Stomach (tissue), 9 donors: ENCODE measurements around the gene SSC5D. TPM values are rescaled to one million over a fixed set of nuclear protein-coding genes. Genes with fewer than 3 reads are reported as not detected.

Experiments used
- DNase-seq, 2 donors: peaks; one replicate each; pipeline versions ENCODE4 v3.0.0 to v3.0.0-alpha.2; 2013 to 2019
- H3K27ac ChIP-seq, 5 donors: fragments of 200-600 bp in 4 of 5; sonication (generic) in 4 of 5; one replicate each; pipeline ENCODE4 v1.5.1; 2013 to 2019; ENCODE audit warnings: mild to moderate bottlenecking in 1 of 5, moderate library complexity in 1 of 5
- H3K27me3 ChIP-seq, 3 donors: fragments of 200-600 bp; sonication (generic); one replicate each; pipeline ENCODE4 v1.5.1; 2017 to 2019; ENCODE audit warnings: mixed run types in 1 of 3
- H3K36me3 ChIP-seq, 4 donors: fragments of 200-600 bp; sonication (generic); 1 replicate in 3 of 4; 2 replicates in 1 of 4; pipeline ENCODE4 v1.5.1; 2016 to 2019
- H3K4me1 ChIP-seq, 4 donors: fragments of 200-600 bp; sonication (generic); one replicate each; pipeline ENCODE4 v1.5.1; 2016 to 2019
- H3K4me3 ChIP-seq, 4 donors: fragments of 200-600 bp; sonication (generic) in 3 of 4; one replicate each; pipeline ENCODE4 v1.5.1; 2016 to 2019; ENCODE audit warnings: mild to moderate bottlenecking in 1 of 4
- H3K9me3 ChIP-seq, 4 donors: fragments of 200-600 bp; sonication (generic); one replicate each; pipeline ENCODE4 v1.5.1; 2016 to 2019
- EP300 ChIP-seq: sonication (generic); formaldehyde crosslinking; IDR thresholded peaks from one replicate; pipeline ENCODE4 v1.6.1; 2017; ENCODE audit warnings: antibody characterized with exemption
- POLR2A ChIP-seq, 4 donors: fragments of 450-650 bp; IDR thresholded peaks; one replicate each; pipeline ENCODE4 v1.6.1; 2016; ENCODE audit warnings: antibody characterized with exemption in 4 of 4, control low read depth in 2 of 4, mild to moderate bottlenecking in 1 of 4, moderate library complexity in 1 of 4
- POLR2AphosphoS5 ChIP-seq, 3 donors: sonication (generic); formaldehyde crosslinking; IDR thresholded peaks; one replicate each; pipeline ENCODE4 v1.6.1; 2016; ENCODE audit warnings: antibody characterized with exemption in 3 of 3
- WGBS, 5 donors: extraction: QIAGEN DNeasy Blood & Tissue Kit in 3 of 5; methylation state at CpG; one replicate each; pipeline versions ENCODE4 v1.1.5 to v1.1.7; 2013 to 2018; 5-methylcytosine and 5-hydroxymethylcytosine counted together
- intact Hi-C: fragments of 100-400 bp; cut with DNase I; formaldehyde crosslinking; loops from one replicate; pipeline ENCODE4 v1.15.1; 2023; ENCODE audit warnings: low total_unique reads
- polyA plus RNA-seq, 3 donors: library from polyadenylated mRNA; stranded (reverse); fragments of 200-250 nt; gene quantifications; one replicate each; pipeline ENCODE4 v1.2.3, GENCODE V29; 2013
- total RNA-seq, 5 donors: library from RNA; depleted of rRNA; stranded (reverse); fragments of >200 nt; gene quantifications; one replicate each; pipeline versions ENCODE4 v1.1.0 to v1.2.3, GENCODE V29; 2014 to 2016
- TF ChIP-seq, protein P1 (sequence below), 7 experiments: fragments of 450-650 bp in 4 of 7; fragments of 200-600 bp in 3 of 7; sonication (generic) in 3 of 7; IDR thresholded peaks; one replicate each; pipeline ENCODE4 v1.5.1; 2016 to 2019; ENCODE audit warnings: antibody characterized with exemption in 7 of 7, control low read depth in 2 of 7, mild to moderate bottlenecking in 1 of 7
- donor health status: healthy with polysubstance abuse.
- donor health status: Bipolar disorder and iron deficiency.
- donor health status: healthy.

The SSC5D gene
- total and polyA plus RNA-seq, 8 donors: 0.46 to 15.1 (median 2.2) TPM; not detected in 1

DNA sequence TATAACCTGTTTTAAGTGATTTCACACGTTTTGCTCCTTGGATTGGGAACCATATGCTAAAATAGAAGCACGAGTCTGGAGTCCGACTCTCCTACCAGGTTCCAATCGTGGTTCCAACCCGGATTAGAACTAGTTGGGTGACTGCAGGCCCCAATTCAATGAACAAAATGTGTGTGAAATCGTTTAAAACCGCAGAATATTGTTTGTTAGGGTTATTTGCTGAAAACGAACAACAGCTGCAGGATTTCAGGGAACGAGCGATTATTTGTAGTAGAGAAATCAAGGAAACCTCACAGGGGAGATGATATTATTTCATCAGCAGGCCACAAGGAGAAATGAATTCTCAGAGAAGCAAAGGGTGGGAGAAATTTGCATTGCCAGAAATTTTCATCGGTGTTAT, 16.7 kb downstream of the SSC5D start:
- TF ChIP-seq POLR2AphosphoS5 (IDR thresholded peaks at IDR 0.05) (no peak), POLR2A (IDR thresholded peaks at IDR 0.05) (no peak), EP300 (no peak)
- TF ChIP-seq, protein P1, sequence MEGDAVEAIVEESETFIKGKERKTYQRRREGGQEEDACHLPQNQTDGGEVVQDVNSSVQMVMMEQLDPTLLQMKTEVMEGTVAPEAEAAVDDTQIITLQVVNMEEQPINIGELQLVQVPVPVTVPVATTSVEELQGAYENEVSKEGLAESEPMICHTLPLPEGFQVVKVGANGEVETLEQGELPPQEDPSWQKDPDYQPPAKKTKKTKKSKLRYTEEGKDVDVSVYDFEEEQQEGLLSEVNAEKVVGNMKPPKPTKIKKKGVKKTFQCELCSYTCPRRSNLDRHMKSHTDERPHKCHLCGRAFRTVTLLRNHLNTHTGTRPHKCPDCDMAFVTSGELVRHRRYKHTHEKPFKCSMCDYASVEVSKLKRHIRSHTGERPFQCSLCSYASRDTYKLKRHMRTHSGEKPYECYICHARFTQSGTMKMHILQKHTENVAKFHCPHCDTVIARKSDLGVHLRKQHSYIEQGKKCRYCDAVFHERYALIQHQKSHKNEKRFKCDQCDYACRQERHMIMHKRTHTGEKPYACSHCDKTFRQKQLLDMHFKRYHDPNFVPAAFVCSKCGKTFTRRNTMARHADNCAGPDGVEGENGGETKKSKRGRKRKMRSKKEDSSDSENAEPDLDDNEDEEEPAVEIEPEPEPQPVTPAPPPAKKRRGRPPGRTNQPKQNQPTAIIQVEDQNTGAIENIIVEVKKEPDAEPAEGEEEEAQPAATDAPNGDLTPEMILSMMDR (IDR thresholded peaks at IDR 0.05): no peak
- no peaks in the 10 kb centered on the region for H3K9me3 ChIP-seq
- H3K4me1 ChIP-seq: peaks cover 0 to 12% (median 10%) of the 10 kb centered on the region in 4 donors
- DNase-seq: no peak
- H3K27me3 ChIP-seq: no peaks in the 10 kb centered on the region
- no peak overlapping the region for H3K27ac ChIP-seq
- H3K36me3 ChIP-seq: peaks cover 0 to 20% (median 8%) of the 10 kb centered on the region in 4 donors
- WGBS, 5 donors: 80 to 85% (median 83%) methylated on average over 11 of the region's 11 CpGs
- intact Hi-C loops: loop anchor here (5.0 kb wide), 1 partner anchor 38 kb away; no protein-coding TSS in a partner anchor
- H3K4me3 ChIP-seq: no peak overlapping the region

DNA sequence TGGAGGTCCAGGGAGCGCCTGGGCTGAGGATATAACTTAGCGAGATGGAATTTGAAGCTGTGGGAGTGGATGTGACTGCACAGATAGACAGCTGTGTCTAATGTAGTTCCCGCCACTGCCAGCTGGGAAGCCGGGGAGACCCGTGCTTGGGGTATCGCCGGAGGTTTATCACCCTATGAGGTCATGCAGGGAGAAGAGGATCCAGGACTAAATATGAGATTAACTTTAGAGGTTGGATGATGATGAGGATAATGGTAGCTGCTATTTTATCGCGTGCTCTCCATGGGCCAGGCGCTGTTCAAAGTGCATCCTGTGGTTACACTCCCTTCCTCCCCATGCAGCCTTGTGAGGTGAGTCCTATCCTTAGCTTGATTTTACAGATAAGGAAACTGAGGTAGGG, 19.9 kb downstream of the SSC5D start:
- no peak for TF ChIP-seq POLR2AphosphoS5 (IDR thresholded peaks at IDR 0.05)
- TF ChIP-seq POLR2A (IDR thresholded peaks at IDR 0.05): no peak
- TF ChIP-seq, protein P1 (IDR thresholded peaks at IDR 0.05): no peak
- no peak for TF ChIP-seq EP300
- H3K27ac ChIP-seq: no peak overlapping the region
- intact Hi-C loops: no loop called here
- peaks cover 0 to 6% (median 0%) of the 10 kb centered on the region in 3 donors for H3K27me3 ChIP-seq
- no peak overlapping the region for H3K4me3 ChIP-seq
- peaks cover 0 to 12% (median 10%) of the 10 kb centered on the region in 4 donors for H3K4me1 ChIP-seq
- no peaks in the 10 kb centered on the region for H3K9me3 ChIP-seq
- no peak for DNase-seq
- WGBS, 5 donors: 56 to 80% (median 74%) methylated on average over 10 of the region's 10 CpGs
- peaks cover 0 to 5% (median 0%) of the 10 kb centered on the region in 4 donors for H3K36me3 ChIP-seq

DNA sequence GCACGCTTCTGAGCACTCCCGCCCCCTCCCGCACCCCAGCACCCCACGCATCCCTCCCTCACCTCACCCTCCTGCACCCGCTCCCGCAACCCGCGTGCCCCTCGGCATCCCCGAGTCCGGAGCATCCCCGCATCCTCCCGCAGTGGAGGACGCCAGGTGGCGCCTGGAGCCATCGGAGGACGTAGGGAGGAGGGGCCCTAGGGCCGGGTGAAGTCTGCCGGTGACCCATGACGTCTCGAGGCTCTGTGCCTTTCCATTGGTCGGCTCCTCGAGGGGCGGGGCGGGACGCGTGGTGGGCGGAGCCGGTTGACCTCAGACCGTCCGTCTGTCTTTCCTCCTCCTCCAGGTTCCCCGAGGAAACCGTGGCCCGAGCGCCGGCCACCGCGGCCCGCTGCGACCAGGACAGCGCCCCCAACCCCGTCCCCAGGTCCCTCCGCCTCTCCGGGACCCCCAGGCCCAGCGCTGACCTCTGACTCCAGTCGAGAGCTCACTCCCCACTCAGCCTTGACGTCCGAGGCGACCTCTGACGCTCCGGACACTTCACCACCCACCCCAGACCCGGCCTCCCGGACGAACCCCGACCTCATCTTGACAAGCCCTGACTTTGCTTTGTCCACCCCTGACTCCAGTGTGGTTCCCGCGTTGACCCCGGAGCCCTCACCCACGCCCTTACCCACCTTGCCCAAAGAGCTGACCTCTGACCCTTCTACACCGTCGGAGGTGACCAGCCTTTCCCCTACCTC, 28.8 kb downstream of the SSC5D start:
- no peaks in the 10 kb centered on the region for H3K9me3 ChIP-seq
- peaks cover 8 to 23% (median 18%) of the 10 kb centered on the region in 4 donors for H3K4me1 ChIP-seq
- DNase-seq: peak; percentile 97
- intact Hi-C loops: no loop called here
- peaks cover 0 to 7% (median 0%) of the 10 kb centered on the region in 3 donors for H3K27me3 ChIP-seq
- H3K27ac ChIP-seq: peak overlapping the region; percentile 87 to 93 (median 91)
- WGBS, 5 donors: 5 to 7% (median 6%) methylated on average over 22 to 61 of the region's 61 CpGs
- H3K36me3 ChIP-seq: peaks cover 0 to 8% (median 0%) of the 10 kb centered on the region in 4 donors
- TF ChIP-seq, protein P1 (IDR thresholded peaks at IDR 0.05): peak in 5 of 7 experiments; percentile 77 to 98 (median 88)
- TF ChIP-seq EP300 (no peak), POLR2AphosphoS5 (IDR thresholded peaks at IDR 0.05) (peak; percentile 22 to 91 (median 75)), POLR2A (IDR thresholded peaks at IDR 0.05) (no peak)
- H3K4me3 ChIP-seq: peak overlapping the region; percentile 40 to 57 (median 50)

DNA sequence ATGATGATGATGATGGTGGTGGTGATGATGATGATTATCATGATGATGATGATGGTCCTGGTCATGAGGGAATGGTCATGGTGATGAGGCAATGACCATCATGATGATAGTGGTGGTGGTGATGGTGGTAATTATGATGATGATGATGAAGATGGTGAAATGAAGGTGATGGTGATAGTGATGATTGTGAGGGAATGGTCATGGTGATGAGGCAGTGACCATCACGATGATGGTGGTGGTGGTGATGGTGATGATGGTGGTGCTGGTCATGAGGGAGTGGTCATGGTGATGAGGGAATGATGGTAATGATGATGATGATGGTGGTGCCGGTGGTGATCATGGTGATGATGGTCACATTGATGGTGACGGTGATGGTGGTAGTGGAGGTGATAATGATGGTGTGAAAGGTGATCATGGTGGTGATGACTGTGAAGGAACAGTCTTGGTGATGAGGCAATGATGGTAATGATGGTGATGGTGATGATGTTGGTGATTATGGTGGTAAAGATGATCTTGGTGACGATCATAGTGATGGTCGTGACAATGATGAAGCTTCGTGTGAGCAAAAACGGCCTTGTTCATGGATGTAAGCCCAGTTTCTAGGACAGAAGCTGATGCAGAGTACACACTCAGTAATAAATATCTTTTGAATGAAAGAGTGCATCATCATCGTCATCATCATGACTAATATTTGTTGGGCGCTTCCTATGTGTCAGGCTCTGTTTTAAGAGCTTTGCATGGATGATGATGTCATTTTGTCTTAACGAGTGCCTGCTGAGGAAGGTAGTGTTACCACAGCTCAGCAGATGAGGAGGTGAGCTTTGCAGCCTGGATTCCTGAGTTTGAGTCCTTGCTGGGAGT, 31.4 kb downstream of the SSC5D start:
- H3K4me1 ChIP-seq: peaks cover 8 to 25% (median 18%) of the 10 kb centered on the region in 4 donors
- no peaks in the 10 kb centered on the region for H3K27me3 ChIP-seq
- H3K36me3 ChIP-seq: no peaks in the 10 kb centered on the region
- no peak overlapping the region for H3K27ac ChIP-seq
- H3K4me3 ChIP-seq: no peak overlapping the region
- no peak for TF ChIP-seq POLR2AphosphoS5 (IDR thresholded peaks at IDR 0.05)
- TF ChIP-seq, protein P1 (IDR thresholded peaks at IDR 0.05): no peak
- no peak for TF ChIP-seq EP300
- TF ChIP-seq POLR2A (IDR thresholded peaks at IDR 0.05): no peak
- DNase-seq: no peak
- H3K9me3 ChIP-seq: no peaks in the 10 kb centered on the region
- WGBS, 5 donors: 82 to 90% (median 86%) methylated on average over 10 of the region's 10 CpGs
- intact Hi-C loops: no loop called here
